NCI-H82 treated with DMSO at 0.1 percent for 48 hours (cell line): Measurements from ENCODE around the gene DNAJC12.
"Not testable (repeated sequence)": the region's sequence is repeated elsewhere in the genome, so short reads cannot be mapped to it uniquely, and the experiment has no call there.

ENCODE experiments used
- DNase-seq: peaks from one replicate; lab custom pipeline; 2025; ENCODE audit not compliant: unreplicated experiment; lab: John Stamatoyannopoulos, UW

The DNAJC12 gene

DNA sequence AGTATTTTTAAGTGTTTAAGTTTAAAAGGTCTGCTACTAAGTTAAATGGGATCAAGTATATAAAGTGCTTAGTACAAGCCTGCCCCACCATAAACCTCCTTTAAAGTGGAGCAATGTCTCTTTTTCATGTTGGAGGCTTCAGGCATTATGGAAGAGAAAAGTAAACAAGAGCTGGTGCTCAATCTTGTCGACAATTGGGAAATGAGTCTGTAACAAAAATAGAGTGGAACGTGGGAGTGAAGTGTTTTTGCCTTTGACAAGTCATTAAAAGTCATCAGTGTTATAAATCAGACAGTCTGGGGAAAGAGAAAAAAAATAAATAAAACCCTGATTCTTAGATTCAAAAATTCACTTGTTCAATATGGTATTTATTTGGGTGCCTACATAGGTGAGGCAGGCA, 44.7 kb downstream of the DNAJC12 start:
- no peak for DNase-seq

DNA sequence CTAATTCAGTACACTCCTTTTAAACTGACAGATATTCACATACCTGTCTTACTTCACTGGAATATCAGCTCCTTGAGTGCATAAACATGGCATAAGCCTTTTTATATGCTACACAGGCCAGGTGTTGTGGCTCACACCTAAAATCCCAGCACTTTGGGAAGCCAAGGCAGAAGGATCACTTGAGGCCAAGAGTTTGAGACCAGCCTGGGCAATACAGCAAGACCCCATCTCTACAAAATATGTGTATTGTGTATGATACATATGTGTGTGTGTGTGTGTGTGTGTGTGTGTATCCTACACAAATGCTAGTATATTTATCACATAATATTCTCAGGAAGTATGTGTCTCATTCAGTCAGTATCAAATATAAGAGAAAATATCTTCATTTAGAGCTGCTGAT, 45.3 kb downstream of the DNAJC12 start:
- no peak for DNase-seq

DNA sequence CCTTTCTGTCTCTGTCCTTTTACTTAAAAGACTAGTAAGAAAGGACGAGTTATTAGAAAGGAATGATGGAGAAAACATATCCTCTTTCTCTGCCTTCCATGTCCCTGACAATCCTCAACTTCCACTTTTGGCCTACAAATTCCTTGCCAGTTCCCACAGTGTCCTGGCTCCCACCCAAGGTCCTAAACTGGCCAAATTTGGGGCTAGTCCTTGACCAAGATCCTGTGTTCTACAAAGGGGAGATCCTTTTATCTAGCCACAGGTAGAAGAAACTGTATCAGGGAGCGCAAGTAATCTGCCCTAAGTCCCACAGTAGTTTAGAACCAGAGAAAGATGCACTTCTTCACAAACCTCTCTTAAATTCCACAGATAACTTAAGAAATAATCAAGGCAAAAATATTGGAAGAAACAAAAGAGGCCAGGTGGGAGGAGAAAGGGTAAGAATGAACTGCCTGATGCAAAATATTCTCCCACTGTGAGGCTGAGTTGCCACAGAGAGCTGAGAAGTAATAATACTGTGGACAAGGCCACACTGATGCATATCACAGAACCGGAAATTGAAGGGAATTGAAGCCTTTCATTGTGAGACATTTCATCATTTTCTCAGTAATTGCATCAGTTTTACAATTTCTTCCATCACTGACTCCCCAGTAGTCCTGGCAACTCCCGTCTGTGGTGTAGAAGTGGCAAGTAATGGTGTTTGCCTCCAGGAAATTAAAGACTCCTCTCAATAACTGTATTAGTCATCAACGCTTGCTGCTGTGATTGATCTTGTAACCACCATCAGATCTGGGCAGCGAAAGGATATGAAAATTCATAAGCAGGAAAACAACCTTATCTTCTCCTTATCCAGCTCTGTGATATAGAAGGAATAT, 47.2 kb downstream of the DNAJC12 start:
- no peak for DNase-seq

DNA sequence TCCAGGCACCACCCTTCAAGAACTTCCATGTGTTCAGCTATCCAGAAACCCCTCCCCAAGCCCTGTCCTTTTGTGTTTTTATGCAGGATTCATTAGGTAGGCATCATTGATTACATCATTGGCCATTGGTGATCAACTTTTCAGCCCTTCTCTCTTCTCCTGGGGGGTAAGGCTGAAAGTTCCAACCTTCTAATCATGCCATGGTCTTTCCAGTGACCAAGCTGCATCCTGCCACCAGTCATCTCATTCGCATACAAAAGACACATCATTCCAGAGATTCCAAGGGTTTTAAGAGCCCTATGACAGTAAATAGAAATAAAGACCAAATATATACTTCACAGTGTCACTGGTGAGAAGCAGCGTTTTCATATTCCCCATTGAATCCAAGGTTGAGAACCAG, 48.2 kb downstream of the DNAJC12 start:
- DNase-seq, result no peak

DNA sequence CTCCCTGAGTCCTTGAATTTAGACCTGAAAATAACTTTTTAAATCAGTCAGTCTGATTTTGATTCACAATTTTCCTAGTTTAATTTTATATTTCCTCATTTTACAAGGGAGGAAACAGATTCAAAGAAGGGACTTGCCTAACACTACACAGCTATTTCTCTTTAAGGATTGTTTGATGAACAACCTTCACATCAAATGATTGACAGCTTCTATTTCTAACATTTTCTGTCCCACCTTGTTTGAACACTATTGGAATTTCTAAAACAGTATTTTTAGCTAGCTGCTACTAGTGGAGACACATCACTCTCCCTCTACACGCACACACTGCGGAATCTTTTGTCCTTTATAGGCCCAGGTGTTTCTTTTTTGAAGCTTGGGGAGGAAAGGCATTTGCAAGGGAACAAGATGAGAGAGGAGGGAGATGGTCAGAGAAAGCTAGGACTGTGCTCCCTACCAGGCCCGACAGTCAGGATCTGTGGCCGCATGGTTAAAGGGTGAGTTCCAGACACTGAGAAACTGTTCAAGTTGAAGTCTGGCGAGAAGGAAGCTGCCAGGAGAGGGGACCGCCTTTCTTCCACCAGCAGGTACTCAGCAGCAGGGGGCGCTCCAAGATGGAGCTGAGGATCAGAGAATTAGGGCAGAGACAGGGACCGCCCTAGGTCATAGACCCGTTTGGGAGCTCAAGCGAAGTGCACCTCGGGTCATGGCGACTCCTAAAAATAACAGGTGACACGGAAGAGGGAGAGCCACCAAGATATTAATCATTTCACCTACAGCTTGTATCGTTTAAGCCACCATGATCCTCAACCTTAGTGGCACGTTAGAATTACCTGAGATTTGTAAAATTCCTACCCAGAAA, 49.7 kb downstream of the DNAJC12 start:
- DNase-seq, result peak; percentile 5

DNA sequence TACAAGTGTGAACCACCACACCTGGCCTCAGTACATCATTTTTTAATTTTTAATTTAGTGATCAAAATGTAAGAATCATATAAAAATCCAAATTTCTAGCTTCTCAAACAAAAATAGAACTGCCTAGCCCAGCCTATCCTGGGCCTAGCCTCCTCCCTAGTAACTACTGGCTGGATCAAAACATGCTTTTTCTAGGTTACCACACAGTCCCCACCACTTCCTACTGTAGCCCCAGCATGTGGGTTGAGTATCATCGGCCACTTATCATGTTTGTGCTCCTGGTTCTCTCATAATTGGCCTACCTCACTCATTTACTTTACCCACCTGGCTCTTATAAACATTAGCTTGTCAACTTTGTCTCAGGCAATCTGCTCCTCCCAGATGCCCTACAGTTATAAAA, 52.9 kb downstream of the DNAJC12 start:
- DNase-seq, result no peak

DNA sequence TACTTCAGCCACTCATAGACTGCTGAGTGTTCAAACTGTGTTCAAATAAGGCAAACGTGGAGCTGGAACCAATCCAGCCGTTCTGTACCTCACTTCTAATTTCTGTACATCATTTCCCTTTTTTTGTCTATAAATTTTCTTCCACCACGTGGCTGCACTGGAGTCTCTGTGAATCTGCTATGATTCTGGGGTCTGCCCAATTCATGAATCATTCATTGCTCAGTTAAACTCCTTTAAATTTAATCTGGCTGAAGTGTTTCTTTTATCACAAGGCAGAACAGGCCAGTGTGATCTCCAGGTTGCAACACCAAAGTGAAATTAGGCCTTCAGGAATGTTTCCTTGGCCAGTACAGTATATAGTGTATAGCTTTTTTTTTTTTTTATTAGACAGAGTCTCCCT, 53.5 kb downstream of the DNAJC12 start:
- no peak for DNase-seq

DNA sequence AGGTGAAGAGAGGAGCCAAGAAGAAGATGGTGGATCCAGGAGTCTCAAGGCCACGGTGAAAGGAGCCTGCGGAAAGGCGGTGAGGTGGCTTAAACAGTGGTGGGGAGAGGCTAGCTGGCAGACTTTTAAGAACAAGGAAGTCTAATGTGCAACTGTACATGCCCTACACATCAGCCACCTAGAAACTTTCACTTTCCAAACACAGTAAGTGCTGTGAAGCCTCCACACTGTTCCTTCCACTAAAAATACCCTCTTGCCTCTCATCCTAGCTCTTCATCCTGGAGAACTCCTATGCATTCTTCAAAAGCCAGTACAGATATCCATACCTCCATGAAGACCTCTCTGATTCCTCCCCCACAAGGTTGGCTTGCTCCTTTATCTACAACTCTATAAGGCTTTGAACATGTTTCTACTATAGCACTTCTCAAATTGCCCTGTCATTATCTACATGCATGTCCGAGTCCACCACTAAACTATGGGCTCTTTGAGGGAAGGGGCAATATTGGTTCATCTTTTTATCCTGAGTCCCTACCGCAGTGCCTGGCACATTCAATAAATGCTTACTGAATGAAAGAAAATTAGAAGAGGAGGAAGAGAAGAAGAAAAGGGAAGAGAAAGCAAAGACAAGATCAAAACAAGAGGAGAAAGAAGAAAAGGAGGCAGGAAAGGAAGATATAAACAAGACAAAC, 54.2 kb downstream of the DNAJC12 start:
- no peak for DNase-seq

DNA sequence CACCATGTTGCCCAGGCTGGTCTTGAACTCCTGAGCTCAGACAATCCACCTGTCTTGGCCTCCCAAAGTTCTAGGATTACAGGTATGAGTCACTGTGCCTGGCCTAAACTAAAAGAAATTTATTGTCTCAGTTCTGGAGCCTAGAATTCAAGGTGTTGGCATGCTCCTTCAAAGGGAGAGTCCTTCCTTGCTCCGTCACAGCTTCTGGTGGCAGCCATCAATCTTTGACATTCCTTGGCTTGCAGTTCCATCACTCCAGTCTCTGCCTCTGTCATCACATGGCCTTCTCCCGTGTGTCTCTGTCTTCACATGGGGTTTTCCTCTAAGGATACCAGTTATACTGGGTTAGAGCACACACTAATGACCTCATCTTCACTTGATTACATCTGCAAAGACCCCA, 55.5 kb downstream of the DNAJC12 start:
- DNase-seq, result no peak

DNA sequence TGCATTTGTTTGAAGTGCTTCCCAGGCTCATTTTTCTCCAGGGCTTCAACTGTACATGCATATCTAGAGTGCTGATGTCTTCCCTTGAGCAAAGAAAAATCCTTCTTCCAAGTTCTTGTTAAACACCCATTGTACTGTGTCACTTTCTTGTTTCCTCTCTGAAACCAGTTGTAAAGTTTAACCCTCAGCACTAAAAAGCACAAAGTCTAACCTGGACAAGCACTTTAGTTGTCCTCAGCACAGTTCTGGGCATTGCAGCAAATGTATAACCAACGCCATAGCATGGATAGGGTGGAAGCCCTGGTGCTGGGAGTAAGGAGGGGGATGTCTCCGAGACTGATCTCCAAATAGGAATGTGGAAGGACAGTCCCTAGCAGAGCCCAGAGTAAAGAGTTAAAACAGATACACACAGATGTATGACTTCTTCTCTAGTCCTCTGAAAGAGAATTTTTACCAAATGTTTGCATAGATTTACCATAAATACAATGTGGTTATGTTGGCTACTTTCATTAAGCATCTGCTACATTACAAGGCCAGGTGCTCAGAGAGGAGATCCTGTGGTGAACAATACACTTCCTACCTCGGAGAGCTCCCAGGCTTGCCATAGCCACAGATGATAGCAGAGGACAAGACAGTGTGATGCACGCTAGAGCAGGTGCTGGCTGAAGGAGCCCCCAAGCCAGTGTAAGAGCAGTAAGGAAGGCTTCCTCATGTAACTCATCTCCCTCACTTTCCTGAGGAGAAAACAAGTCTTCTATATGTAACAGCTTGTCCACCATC, 57.0 kb downstream of the DNAJC12 start:
- no peak for DNase-seq

DNA sequence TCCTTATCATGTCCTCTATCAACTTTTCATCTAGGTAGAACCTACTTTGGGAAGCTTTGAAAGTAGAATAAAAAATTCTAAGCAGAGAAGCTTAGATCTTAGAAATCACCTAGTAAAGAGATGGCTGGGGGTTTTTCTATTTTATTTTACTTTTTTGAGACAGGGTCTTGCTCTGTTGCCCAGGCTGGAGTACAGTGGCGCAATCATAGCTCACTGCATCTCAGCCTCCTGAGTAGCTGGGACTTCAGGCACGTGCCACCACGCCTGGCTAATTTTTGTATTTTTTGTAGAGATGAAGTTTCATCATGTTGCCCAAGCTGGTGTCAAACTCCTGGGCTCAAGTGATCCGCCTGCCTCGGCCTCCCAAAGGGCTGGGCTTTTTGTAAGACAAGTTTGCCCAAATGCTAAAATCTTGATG, 57.8 kb downstream of the DNAJC12 start:
- DNase-seq, result not testable (repeated sequence)

DNA sequence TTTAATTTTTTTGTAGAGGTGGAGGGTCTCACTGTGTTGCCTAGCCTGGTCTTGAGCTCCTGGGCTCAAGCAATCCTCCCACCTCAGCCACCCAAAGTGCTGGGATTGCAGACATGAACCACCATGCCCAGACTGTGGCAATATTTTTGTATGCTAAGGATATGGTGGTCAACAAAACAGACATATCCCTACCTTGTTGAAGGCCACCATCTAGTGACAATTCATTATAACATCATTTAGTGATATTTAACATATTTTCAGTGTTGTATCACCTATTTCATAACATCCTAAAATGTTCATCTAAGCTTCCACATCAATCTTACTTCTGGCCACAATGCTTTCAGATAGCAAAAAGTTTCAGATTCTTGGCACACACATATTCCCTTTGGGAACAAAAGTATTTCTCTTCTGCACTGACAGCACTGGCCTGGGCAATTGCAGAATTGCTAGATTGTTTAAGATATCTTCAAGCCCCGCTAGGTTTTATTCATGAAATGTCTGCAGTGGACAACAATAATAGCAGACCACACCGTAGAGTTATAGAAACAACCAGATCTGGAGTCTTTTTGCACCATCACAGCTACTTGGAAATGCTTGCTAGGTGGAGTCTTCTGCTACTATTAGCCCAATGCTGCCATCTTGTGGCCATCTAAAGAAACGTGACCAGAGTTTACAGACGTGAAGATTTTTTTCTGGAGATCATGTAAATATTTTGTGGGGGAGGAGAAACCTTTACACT, 58.4 kb downstream of the DNAJC12 start:
- DNase-seq, result peak; percentile 80

DNA sequence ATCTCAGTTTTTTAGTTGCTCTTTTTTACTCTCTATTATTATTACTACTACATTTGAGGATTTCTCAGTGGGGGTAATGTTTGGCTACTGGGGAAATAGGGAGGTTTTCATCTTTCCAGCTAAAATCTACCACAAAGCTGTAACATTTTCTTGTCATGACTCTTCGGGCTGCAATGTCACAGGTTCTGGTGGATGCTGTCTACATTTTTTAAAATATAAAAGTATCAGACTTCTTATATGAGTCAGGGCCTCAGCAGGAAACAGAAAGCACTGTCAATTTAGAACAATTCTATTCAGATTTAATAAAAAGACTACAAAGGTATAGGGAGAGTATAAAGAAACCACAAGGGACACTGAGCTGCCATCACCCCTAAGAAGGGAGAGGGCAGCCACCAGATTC, 61.6 kb downstream of the DNAJC12 start:
- DNase-seq, result no peak

DNA sequence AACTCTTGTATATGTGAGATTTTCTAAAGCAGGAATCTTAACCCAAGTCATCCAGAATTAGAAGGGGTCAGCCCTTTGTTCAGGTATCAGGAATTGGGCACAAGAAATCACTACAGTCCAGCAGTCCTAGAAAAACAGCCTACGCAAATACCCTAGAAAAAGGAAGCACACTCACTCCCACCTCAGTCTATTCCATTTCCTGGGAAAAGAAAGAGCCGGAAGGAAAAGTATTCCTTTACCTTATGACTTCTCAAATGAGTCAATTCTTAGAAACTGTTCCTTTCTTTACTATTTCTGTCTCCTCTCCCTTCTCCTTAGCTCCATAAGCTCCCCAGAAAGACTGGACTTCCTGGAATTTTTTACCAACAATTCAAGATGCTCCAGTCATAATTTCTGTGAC, 62.7 kb downstream of the DNAJC12 start:
- no peak for DNase-seq

DNA sequence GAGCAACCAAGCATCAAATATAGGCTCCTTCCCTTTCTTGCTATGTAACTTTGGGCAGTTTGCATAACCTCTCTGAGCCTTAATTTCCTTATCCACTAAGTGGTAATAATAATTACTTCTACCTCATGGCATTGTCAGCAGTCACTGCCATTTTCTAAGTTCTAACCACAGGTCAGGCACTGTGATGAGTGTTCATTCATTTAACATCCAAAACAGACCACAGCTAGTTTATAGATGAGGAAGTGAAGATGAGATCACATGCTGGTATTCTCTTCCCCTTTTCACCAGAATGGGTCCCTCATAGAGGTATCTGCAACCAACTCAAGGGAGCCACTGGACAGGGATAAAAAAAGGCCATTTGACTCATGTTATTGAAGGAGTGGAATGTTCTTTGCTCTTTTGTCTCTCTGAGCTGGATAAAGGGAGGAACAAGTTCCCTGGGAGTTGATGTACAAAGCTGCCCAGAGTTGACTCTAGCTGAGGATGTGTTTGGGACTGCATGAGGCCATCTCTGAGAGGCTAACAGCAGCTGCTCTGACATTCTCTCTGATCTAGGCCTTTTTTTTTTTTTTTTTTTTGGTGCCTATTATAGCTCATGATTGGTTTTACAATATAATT, 65.0 kb downstream of the DNAJC12 start:
- no peak for DNase-seq

DNA sequence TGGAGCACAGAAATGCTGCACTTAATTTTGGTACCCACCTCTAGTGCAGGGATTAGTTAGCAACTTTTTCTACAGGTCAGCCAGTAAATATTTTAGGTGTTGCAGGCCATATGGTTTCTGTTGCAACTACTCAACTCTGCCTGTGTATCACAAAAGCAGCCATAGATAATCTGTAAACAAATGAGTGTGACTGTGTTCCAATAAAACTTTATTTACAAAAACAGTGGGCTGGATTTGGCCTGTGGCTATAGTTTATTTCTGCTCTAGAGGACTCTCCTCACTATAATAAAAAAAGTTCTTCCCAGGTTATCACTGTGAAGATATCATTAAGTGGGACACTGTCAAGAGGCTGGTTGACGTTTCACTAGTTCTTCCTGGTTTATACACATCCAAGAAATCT, 65.8 kb downstream of the DNAJC12 start:
- no peak for DNase-seq

DNA sequence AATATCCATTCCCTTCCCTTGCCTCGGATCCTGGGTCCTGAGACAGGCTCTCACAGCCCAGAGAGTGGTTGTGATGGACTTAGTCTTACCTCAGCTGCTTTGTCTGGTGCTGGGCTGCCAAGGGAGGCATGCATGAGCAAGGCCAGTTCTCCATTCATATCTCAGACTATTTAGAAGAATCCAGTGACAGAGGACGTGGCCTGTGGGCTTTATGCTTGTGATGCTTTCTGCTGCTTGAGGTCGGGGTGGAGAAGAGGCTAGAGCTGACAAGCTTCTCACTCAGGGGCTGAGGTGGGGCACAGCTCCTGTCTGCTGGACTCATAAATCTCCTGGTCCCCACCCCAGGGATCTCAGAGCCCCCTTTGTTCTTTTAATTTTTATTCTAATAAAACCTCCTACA, 66.8 kb downstream of the DNAJC12 start:
- DNase-seq, result no peak

DNA sequence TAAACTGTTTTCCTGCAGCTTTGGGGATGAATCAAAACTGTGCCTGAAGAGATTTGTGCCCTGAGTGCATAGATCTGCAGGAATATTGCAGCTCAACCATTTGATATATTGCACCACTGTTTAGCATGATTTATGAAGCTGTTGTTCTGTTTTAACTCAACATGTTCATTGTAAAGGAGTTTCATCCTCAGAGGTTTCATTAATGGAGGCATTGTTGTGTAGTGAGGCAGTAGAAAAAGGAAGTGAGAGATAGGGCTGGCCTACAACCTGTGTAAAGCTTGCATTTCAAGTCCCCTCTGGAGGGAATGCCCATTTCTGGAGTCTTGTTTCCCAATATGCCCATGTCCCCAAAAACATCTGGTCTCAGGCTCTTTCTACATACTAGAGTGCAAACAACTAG, 67.5 kb downstream of the DNAJC12 start:
- DNase-seq, result no peak

DNA sequence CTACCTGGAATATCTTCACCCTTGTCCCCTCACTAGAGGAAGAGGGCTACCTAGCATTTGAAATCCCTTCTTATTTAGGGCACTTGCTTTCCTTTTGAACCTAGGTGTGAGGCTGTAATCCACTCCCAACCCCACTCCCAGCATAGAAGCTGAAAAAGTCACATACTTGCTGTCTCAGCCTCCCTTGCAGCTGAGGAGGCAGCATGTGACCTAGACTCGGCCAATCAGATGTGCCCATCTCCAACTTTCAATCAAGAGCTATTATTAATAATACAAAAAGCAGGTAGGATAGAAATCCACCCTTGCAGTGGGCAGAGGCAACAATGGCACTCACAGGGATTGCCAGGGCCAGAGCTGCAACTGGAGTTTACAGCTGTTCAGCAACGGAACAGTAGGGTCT, 70.7 kb downstream of the DNAJC12 start:
- DNase-seq, result no peak
